Heart left ventricle (tissue), 16 donors: ENCODE measurements around the gene CFI. TPM values are rescaled to one million over a fixed set of nuclear protein-coding genes. Genes with fewer than 3 reads are reported as not detected.

Experiments used
- ATAC-seq, 4 donors: fragments of 200-7000 bp; cut with Tn5 transposase; one replicate each; pipeline ENCODE4 v1.9.1; 2020 to 2022; ENCODE audit warnings: moderate library complexity in 4 of 4, mild to moderate bottlenecking in 3 of 4, moderate number of reproducible peaks in 1 of 4
- DNase-seq, 5 donors: peaks; one replicate each; pipeline ENCODE4 v3.0.0-alpha.2; 2020
- H3K27ac ChIP-seq, 12 donors: fragments of 200-600 bp; sonication (generic) in 4 of 12; one replicate each; pipeline versions ENCODE4 v1.5.0 to v1.8.0; 2016 to 2022; ENCODE audit warnings: mild to moderate bottlenecking in 2 of 12
- H3K27me3 ChIP-seq, 9 donors: fragments of 200-600 bp; sonication (generic) in 2 of 9; one replicate each; pipeline versions ENCODE4 v1.5.1 to v1.8.0; 2016 to 2022; ENCODE audit warnings: mild to moderate bottlenecking in 3 of 9
- H3K36me3 ChIP-seq, 9 donors: fragments of 200-600 bp; sonication (generic) in 2 of 9; one replicate each; pipeline versions ENCODE4 v1.5.0 to v1.8.0; 2018 to 2022; ENCODE audit warnings: mild to moderate bottlenecking in 2 of 9
- H3K4me1 ChIP-seq, 12 donors: fragments of 200-600 bp; sonication (generic) in 4 of 12; one replicate each; pipeline versions ENCODE4 v1.5.0 to v1.8.0; 2016 to 2022; ENCODE audit warnings: mild to moderate bottlenecking in 3 of 12
- H3K4me3 ChIP-seq, 12 donors: fragments of 200-600 bp; sonication (generic) in 4 of 12; one replicate each; pipeline versions ENCODE4 v1.5.0 to v1.8.0; 2017 to 2022; ENCODE audit warnings: mild to moderate bottlenecking in 9 of 12, moderate library complexity in 4 of 12
- H3K9me3 ChIP-seq, 12 donors: fragments of 200-600 bp; sonication (generic) in 4 of 12; one replicate each; pipeline versions ENCODE4 v1.5.0 to v1.8.0; 2016 to 2022; ENCODE audit warnings: mild to moderate bottlenecking in 1 of 12
- POLR2A ChIP-seq, 2 donors: fragments of 450-650 bp; IDR thresholded peaks; one replicate each; pipeline ENCODE4 v1.6.1; 2017; ENCODE audit warnings: antibody characterized with exemption in 2 of 2, mild to moderate bottlenecking in 2 of 2, moderate library complexity in 2 of 2
- WGBS, 4 donors: extraction: QIAGEN DNeasy Blood & Tissue Kit in 2 of 4; methylation state at CpG; one replicate each; pipeline versions ENCODE4 v1.1.5 to v1.1.7; 2013 to 2018; 5-methylcytosine and 5-hydroxymethylcytosine counted together
- intact Hi-C, 10 donors: fragments of 100-400 bp; cut with DNase I; formaldehyde crosslinking; loops; one replicate each; pipeline versions ENCODE4 v1.11.1 to v1.14.2; 2022
- polyA plus RNA-seq, 2 donors: library from polyadenylated mRNA; stranded (reverse); fragments of 200-250 nt; gene quantifications; one replicate each; pipeline ENCODE4 v1.2.3, GENCODE V29; 2013
- total RNA-seq, 9 donors: library from RNA; depleted of rRNA in 2 of 9; stranded (reverse); fragments of >200 nt in 2 of 9; fragmentation: NEBNext Ultra II Directional in 3 of 9; extraction: Animal tissue kit (Norgen Biotek cat#: 25700) in 3 of 9; gene quantifications; one replicate each; pipeline versions ENCODE4 v1.1.0 to v1.2.4, GENCODE V29; 2016 to 2023
- TF ChIP-seq, protein P1 (sequence below), 12 donors: fragments of 200-600 bp; sonication (generic) in 4 of 12; IDR thresholded peaks; one replicate each; pipeline versions ENCODE4 v1.5.0 to v1.8.0; 2018 to 2022; ENCODE audit warnings: antibody characterized with exemption in 12 of 12, mild to moderate bottlenecking in 5 of 12
- donor health status: ischemic (EF 13 %, LVEDD 7.1; RV severe dilation, severe dysfunction).
- donor health status: healthy with polysubstance abuse.
- donor health status: DM: no; HTN: yes; CAD: no.
- donor health status: DM: no; HTN: no; CAD: no.
- donor health status: ischemic (EF 25% LVEDD 6.9; RV normal size, moderate dysfunction).
- donor health status: ischemic (EF 25% LVEDD 5.7; RV mildly dilated, moderate dysfunction).
- donor health status: healthy.
- donor health status: DM: yes; HTN: yes; CAD: no.
- donor health status: ischemic (EF 35%, LVEDD 5.7; RV mildly dilated, moderate dysfunction).
- donor health status: nonischemic (EF 11% LVEDD 7.7; RV severe dilation, severe dysfunction).
- donor health status: DM: yes; HTN: yes; CAD: no.
- donor health status: PGD.
- donor health status: ischemic (EF 29% LVEDD 5.4; RV normal size, mild dysfunction).
- donor health status: nonischemic (EF 23%, LVEDD 6.1; RV moderate dilation, normal function).

Gene CFI
- total and polyA plus RNA-seq, 11 donors: 6.2 to 52.0 (median 9.0) TPM

DNA sequence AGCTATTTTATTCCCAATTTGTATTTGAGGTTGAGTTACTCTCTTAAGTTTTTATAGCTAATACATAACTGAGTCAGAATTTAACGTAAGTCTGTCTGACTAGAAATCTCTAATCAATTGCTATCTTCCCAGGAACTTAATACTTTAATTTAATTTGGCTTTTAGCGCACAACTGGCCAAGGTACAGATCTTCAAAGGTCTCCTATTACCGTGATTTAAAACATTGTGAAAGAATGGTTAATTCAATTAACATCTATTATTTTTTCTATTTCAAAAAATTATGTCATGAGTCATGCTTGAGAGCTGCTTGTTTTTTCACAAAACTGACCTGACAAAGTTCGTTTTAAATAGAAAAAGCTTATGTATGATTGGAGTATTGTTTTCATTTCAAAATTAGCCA lies 49.9 kb downstream of the CFI start:
- H3K9me3 ChIP-seq: no peaks in the 10 kb centered on the region
- ATAC-seq (no peak), DNase-seq (no peak)
- H3K4me3 ChIP-seq: no peak overlapping the region
- TF ChIP-seq, protein P1, sequence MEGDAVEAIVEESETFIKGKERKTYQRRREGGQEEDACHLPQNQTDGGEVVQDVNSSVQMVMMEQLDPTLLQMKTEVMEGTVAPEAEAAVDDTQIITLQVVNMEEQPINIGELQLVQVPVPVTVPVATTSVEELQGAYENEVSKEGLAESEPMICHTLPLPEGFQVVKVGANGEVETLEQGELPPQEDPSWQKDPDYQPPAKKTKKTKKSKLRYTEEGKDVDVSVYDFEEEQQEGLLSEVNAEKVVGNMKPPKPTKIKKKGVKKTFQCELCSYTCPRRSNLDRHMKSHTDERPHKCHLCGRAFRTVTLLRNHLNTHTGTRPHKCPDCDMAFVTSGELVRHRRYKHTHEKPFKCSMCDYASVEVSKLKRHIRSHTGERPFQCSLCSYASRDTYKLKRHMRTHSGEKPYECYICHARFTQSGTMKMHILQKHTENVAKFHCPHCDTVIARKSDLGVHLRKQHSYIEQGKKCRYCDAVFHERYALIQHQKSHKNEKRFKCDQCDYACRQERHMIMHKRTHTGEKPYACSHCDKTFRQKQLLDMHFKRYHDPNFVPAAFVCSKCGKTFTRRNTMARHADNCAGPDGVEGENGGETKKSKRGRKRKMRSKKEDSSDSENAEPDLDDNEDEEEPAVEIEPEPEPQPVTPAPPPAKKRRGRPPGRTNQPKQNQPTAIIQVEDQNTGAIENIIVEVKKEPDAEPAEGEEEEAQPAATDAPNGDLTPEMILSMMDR (IDR thresholded peaks at IDR 0.05): no peak
- TF ChIP-seq POLR2A (IDR thresholded peaks at IDR 0.05): no peak
- no peaks in the 10 kb centered on the region for H3K27me3 ChIP-seq
- no peak overlapping the region for H3K27ac ChIP-seq
- WGBS, 4 donors: 89 to 92% (median 90%) methylated on average over 4 of the region's 4 CpGs
- intact Hi-C loops: no loop called here
- peaks cover 0 to 20% (median 0%) of the 10 kb centered on the region in 9 donors for H3K36me3 ChIP-seq
- no peaks in the 10 kb centered on the region for H3K4me1 ChIP-seq

DNA sequence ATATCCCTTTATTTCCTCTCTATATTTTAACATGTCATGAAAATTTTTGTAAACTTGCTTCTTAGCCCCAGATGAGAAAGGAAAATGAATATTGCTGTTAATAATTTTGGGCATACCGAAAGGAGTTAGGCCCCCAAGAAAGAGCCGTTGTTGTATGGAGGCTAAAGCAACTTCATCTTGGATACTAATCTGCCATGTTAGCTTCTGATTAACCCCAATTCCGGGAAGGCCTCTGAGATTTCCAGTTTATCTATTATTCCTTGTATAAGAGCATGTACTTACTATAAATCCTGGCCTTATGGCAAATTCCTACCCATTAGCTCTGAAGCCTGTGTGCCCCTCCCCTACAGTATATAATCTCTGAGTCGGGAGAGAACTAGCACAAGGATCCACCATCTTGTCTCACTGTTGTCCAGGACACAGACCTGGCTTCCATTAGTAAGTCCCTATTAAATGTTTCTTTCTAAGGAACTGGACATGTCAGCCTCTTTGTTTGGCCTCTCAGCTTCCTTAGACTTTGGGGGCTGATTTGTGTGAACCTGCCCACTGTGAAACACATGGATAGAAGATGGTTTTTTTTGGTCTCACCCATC lies 51.1 kb downstream of the CFI start:
- no peak for TF ChIP-seq POLR2A (IDR thresholded peaks at IDR 0.05)
- TF ChIP-seq, protein P1 (IDR thresholded peaks at IDR 0.05): no peak
- no peak for ATAC-seq

DNA sequence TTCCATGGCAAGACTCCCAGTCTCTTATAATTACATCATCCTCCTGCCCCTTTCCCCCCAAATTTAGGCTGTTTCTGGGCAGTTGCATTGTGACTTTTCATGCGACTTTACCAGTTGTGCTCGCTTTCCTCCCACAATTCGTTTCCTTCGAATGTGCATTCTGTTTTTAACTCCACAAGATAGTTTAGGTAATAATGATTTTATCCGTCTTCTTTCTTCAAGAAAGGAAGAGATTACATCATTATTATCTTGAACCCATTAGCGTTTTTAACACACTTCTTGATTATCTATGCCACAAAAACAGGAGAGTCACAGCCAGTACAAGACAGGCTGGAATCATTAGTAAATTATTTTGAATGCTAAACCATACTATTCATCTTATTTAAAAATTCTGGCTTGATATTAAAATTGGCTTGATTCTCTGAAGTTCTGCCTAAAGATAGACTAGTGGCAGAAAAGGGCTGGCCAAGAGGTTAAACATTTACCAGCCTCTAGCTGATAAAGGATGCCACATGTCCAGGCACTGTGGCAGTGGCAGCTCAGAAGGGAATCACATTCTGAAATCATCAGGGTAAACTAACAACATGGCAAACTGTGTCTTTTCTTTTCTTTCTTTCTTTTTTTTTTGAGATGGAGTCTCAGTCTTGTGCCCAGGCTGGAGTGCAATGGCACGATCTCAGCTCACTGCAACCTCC lies 52.3 kb downstream of the CFI start:
- H3K4me1 ChIP-seq: no peaks in the 10 kb centered on the region

More for the DNA sequence above, 51.1 kb downstream of the CFI start:
- no peak for DNase-seq
- Histone ChIP-seq H3K9me3 (no peaks in the 10 kb centered on the region), H3K27me3 (no peaks in the 10 kb centered on the region), H3K4me1 (no peaks in the 10 kb centered on the region), H3K36me3 (peaks cover 0 to 31% (median 3%) of the 10 kb centered on the region in 9 donors), H3K4me3 (no peak overlapping the region), H3K27ac (no peak overlapping the region)
- WGBS, 4 donors: 94 to 95% (median 94%) methylated on average over 4 of the region's 4 CpGs
- intact Hi-C loops: no loop called here

DNA sequence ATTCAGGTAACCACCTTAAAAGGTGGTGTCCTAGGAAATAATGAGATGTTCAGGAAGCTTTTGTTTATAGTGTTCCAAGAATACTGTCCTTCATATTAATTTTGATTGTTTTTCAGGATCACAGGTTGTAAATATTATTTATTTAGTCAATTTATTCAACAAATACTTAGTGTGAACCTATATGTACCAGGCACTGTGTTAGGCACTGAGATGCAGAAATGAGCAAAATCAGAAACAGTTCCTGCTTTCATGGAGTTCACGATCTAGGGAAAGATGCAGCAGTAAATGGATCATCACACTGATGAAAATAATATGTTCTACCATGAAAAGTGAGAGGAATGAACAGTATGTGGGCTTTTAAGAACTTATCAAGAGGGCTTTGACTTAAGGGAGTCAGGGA lies 53.7 kb downstream of the CFI start:
- DNase-seq (no peak), ATAC-seq (no peak)
- H3K36me3 ChIP-seq: peaks cover 0 to 33% (median 4%) of the 10 kb centered on the region in 9 donors
- WGBS, 4 donors: 86 to 100% (median 94%) methylated on average over 1 of the region's 1 CpG
- no peak overlapping the region for H3K4me3 ChIP-seq
- H3K27ac ChIP-seq: no peak overlapping the region
- no peaks in the 10 kb centered on the region for H3K9me3 ChIP-seq
- no peaks in the 10 kb centered on the region for H3K27me3 ChIP-seq
- intact Hi-C loops: loop anchor here in 1 of 10 donors (10.0 kb wide), 1 partner anchor 47 kb away; no protein-coding TSS in a partner anchor
- no peak for TF ChIP-seq POLR2A (IDR thresholded peaks at IDR 0.05)
- TF ChIP-seq, protein P1 (IDR thresholded peaks at IDR 0.05): no peak
- no peaks in the 10 kb centered on the region for H3K4me1 ChIP-seq

More for the DNA sequence above, 52.3 kb downstream of the CFI start:
- TF ChIP-seq POLR2A (IDR thresholded peaks at IDR 0.05): no peak
- TF ChIP-seq, protein P1 (IDR thresholded peaks at IDR 0.05): no peak
- Histone ChIP-seq H3K27me3 (no peaks in the 10 kb centered on the region), H3K27ac (no peak overlapping the region), H3K9me3 (no peaks in the 10 kb centered on the region), H3K4me3 (no peak overlapping the region), H3K36me3 (peaks cover 0 to 33% (median 4%) of the 10 kb centered on the region in 9 donors)
- DNase-seq (no peak), ATAC-seq (no peak)
- intact Hi-C loops: loop anchor here in 1 of 10 donors (10.0 kb wide), 1 partner anchor 45 kb away; no protein-coding TSS in a partner anchor
- WGBS, 4 donors: 75 to 91% (median 80%) methylated on average over 6 to 7 of the region's 7 CpGs
